ENCODE measurements around the gene PRKCB.

PRKCB gene

DNA sequence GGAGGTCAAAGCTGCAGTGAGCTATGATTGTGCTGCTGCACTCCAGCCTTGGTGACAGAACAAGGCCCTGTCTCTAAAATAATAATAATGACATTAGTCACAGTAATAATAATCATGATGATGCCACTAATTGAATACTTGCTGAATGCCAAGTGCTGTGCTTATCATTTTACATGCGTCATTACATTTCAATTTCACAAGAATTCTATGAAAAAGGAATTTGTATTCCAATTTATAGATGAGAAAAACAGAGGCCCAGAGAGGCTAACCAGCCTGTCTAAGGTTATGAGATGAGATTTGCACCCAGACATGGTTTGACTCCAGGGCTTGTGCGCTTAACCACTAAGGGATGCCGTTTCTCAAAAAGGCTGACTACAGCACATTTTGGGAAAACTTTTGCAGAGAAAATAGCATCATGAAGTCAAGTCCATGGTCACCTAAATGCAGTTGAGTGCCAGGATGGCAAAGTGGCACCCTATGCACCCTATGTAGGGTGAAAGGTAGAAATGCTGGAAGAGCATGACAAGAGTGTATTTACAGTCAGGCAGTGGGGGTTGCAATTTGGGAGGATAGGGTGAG is 276.0 kb downstream of the PRKCB start:
- no peaks in the 10 kb centered on the region for H3K27me3 Mint-ChIP-seq
- peaks cover 34 to 46% of the 10 kb centered on the region in 2 donors for H3K36me3 Mint-ChIP-seq
- DNase-seq (no peak), ATAC-seq (replicated peaks) (no peak)
- peaks cover 0 to 1% of the 10 kb centered on the region in 2 donors for H3K4me1 Mint-ChIP-seq
- H3K4me3 Mint-ChIP-seq = no peak overlapping the region
- H3K9me3 Mint-ChIP-seq = peaks cover 0 to 6% of the 10 kb centered on the region in 2 donors
- peak overlapping the region; percentile 72 for H3K27ac Mint-ChIP-seq

DNA sequence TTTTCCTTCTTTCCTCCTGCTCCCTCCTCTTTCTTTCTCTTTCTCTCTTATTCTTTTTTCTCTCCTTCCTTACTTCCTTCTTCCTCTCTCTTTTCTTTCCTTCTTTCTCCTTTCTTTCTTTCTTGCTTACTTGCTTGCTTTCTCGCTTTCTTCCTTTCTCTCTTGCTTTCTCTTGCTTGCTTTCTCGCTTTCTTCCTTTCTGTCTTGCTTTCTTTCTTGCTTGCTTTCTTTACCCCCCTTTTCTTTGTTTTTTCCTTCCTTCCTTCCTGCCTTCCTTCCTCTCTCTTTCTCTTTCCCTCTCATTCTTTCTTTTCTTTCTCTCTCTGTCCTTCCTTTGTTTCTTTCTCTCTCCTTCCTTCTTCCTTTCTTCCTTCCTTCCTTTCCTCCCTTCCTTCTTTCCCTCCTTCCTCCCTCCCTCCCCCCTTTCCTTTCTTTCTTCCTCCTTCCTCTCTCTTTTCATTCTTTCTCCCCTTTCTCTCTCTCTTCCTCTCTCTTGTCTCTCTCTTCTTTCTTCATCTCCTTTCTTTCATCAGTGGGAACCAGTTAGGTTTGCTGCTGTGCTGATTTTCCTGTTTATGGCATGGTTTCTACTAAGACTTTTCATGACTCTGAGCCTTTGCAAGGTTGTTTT is 277.4 kb downstream of the PRKCB start:
- Mint-ChIP-seq H3K36me3 (peaks cover 27 to 39% of the 10 kb centered on the region in 2 donors), H3K4me3 (no peak overlapping the region)

DNA sequence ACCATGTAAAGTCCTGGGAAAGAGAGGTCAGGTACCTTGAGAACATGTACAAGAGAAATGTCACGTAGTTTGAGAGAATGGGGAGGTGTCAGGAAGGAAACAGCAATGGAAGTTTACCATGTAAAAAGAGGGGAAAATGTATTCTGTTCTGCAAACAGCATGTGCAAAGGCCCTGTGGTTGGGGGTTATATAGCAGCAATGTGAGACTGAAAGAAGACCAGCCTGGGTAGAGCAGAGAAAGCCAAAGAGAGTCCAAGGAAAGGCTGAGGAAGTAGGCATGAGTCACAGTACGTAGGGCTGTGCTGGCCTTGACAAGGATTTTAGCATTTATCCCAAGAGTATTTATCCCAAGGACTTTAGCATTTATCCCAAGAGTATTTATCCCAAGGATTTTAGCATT is 279.1 kb downstream of the PRKCB start:
- Mint-ChIP-seq H3K9me3 (peaks cover 0 to 6% of the 10 kb centered on the region in 2 donors), H3K4me3 (peak overlapping the region in 1 of 2 donors; percentile 33), H3K36me3 (peaks cover 29 to 53% of the 10 kb centered on the region in 2 donors), H3K4me1 (peaks cover 0 to 1% of the 10 kb centered on the region in 2 donors), H3K27me3 (no peaks in the 10 kb centered on the region), H3K27ac (peak overlapping the region; percentile 28)
- peak in 1 of 2 donors; percentile 58 for ATAC-seq (replicated peaks)
- no peak for DNase-seq

More for the DNA sequence above, 277.4 kb downstream of the PRKCB start:
- no peaks in the 10 kb centered on the region for H3K27me3 Mint-ChIP-seq
- H3K9me3 Mint-ChIP-seq = peaks cover 0 to 6% of the 10 kb centered on the region in 2 donors
- peaks cover 0 to 1% of the 10 kb centered on the region in 2 donors for H3K4me1 Mint-ChIP-seq
- DNase-seq = no peak
- no peak for ATAC-seq (replicated peaks)
- peak overlapping the region; percentile 34 for H3K27ac Mint-ChIP-seq

DNA sequence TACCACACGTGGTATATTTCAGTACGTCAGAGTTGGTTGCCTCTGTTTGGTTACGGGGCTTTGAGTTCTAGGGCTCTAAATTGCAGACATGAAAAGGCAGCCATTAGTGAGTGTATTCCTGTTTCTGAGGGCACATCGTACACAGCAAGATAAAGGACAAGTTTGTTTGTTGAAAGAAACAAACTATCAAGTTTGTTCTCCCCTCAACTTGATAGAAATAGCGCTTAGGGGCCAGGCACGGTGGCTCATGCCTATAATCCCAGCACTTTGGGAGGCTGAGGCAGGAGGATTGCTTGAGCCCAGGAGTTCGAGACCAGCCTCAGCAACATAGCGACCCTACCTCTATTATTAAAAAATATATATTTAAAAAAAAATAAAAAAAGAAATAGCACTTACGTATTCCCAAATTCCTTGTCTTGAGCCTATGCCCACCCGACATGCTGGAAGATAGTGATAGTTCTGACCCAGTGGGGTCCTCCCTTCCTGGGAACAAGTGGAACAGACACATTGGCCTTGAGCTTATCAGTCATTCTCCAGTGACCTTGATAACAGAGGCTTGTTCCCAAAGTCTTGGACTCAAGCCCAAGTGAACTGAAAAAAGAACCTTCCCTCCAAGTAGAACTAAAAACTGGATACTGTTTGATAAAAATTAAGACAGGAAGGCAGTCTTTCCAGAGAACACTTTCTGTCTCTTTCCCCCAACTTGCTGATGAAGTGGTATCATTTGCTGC is 280.4 kb downstream of the PRKCB start:
- DNase-seq = no peak
- peaks cover 0 to 6% of the 10 kb centered on the region in 2 donors for H3K9me3 Mint-ChIP-seq
- H3K36me3 Mint-ChIP-seq = peaks cover 38 to 65% of the 10 kb centered on the region in 2 donors
- H3K27ac Mint-ChIP-seq = no peak overlapping the region
- H3K4me3 Mint-ChIP-seq = no peak overlapping the region
- no peak for ATAC-seq (replicated peaks)
- no peaks in the 10 kb centered on the region for H3K27me3 Mint-ChIP-seq
- H3K4me1 Mint-ChIP-seq = peaks cover 0 to 1% of the 10 kb centered on the region in 2 donors

DNA sequence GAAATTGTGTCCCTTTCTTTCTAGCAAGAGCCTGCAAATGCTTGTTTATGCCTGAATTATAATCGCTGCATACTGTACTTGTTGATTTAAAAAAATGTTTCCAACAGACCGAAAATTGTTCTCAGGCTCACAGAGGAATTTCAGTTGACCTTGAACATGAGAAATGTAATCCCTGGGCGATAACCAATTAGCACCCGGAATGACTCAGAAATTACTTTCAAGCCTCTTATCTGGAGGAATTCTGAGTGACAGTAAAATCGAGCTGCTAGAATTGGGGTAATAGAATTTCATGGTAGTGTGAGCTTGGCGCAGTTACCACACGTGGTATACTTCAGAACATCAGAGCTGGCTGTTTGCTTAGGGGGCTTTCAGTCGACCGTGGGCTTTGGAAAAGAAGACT is 281.2 kb downstream of the PRKCB start:
- ATAC-seq (replicated peaks) (no peak), DNase-seq (no peak)
- Mint-ChIP-seq H3K36me3 (peaks cover 43 to 65% of the 10 kb centered on the region in 2 donors), H3K27me3 (no peaks in the 10 kb centered on the region), H3K27ac (no peak overlapping the region), H3K4me3 (no peak overlapping the region), H3K4me1 (peaks cover 1 to 4% of the 10 kb centered on the region in 2 donors), H3K9me3 (peaks cover 3 to 6% of the 10 kb centered on the region in 2 donors)

DNA sequence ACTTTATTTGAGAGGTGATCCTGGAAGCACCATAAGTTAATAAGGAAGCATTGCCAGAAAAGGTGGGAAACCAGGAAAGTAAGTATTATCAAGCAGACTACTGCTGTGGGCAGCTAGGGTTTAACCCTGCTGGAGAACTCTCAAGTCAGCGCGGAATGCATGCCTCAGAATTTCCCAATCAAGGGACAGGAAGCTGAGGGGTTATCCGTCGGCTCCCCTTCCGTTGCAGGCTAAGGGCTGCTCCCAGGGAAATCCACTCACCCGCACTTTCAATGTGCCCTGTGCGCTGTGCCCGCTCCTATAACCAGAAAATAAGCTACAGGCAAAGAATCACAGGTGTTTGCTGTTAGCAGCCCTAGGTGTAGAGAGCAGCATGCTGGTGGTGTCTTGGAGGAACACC is 281.9 kb downstream of the PRKCB start:
- no peak for ATAC-seq (replicated peaks)
- Mint-ChIP-seq H3K27ac (no peak overlapping the region), H3K36me3 (peaks cover 44 to 68% of the 10 kb centered on the region in 2 donors)

DNA sequence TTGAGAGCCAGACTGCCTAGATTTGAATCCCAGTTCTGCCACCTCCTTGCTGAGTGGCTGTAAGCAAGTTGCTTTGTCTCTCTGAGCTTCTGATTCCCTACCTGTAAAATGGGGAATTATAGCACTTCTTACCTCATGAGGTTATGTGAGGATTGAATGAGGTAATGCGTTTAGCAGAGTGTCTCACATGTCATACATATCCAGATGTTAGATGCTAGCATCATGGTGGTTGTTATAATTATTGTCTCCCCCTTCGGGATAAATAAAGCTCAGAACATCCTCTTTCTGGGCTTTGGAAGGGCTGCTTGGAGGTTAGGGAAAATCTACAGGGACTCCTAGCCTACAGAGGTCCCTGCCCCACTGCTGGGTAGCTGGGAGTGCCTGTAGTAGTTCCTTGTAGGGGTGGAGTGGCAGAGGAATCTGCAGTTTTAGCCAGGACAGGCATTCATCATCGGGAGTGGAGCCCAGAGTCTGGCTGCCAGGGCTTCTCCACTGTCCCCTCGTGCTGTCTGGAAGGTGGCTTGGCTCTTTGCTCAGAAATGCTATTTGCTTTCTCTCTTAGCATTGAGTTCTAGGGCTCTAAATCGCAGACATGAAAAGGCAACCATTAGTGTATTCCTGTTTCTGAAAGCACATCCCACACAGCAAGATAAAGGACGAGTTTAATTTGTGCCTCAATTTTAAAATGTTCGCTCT is 282.5 kb downstream of the PRKCB start:
- Mint-ChIP-seq H3K36me3 (peaks cover 41 to 68% of the 10 kb centered on the region in 2 donors), H3K4me1 (peaks cover 1 to 6% of the 10 kb centered on the region in 2 donors), H3K9me3 (peaks cover 3 to 6% of the 10 kb centered on the region in 2 donors)

More for the DNA sequence above, 281.9 kb downstream of the PRKCB start:
- peaks cover 3 to 6% of the 10 kb centered on the region in 2 donors for H3K9me3 Mint-ChIP-seq
- DNase-seq = no peak
- H3K4me3 Mint-ChIP-seq = no peak overlapping the region
- H3K27me3 Mint-ChIP-seq = no peaks in the 10 kb centered on the region
- peaks cover 1 to 6% of the 10 kb centered on the region in 2 donors for H3K4me1 Mint-ChIP-seq

DNA sequence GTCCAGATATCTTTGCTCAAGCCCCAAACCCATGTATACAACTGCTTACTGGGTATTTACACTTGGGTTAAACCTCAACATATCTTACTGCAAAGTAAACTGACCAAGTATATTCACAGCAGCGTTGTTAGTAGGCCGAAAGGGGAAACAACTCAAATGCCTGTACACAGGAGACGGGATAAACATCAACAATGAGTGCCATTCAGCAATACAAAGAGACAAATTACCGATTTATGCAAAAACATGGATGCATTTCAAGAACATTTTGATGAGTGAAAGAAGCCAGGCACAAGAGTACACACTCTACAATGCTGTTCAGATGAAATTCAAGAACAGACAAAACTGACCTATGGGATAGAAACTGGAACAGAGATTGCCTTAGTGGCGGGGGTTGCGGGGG is 284.0 kb downstream of the PRKCB start:
- H3K36me3 Mint-ChIP-seq = peaks cover 42 to 69% of the 10 kb centered on the region in 2 donors
- H3K27ac Mint-ChIP-seq = peak overlapping the region; percentile 47
- ATAC-seq (replicated peaks) (no peak), DNase-seq (no peak)
- H3K9me3 Mint-ChIP-seq = peaks cover 3% of the 10 kb centered on the region in 2 donors
- no peaks in the 10 kb centered on the region for H3K27me3 Mint-ChIP-seq
- H3K4me3 Mint-ChIP-seq = no peak overlapping the region
- H3K4me1 Mint-ChIP-seq = peaks cover 1 to 6% of the 10 kb centered on the region in 2 donors

More for the DNA sequence above, 282.5 kb downstream of the PRKCB start:
- ATAC-seq (replicated peaks) (no peak), DNase-seq (no peak)
- H3K4me3 Mint-ChIP-seq = no peak overlapping the region
- no peaks in the 10 kb centered on the region for H3K27me3 Mint-ChIP-seq
- H3K27ac Mint-ChIP-seq = peak overlapping the region; percentile 20

DNA sequence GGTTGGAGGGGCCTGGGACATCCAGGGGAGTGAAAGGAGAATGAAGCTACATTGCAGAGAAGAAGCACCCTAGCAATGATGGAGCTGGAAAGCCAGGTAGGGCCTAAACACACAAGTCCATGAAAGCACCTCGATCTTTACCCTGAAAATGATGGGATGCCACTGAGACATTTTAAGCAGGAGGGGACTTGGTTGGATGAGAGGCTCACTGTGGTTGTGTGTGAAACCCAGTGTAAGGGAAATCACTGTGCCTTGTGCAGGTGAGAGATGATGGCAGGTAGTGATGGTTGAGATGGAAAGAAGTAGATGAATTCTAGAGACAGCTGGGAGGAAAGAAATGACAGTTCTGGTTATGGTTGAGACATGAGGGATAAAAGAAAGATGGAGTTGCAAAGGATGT is 287.5 kb downstream of the PRKCB start:
- H3K27ac Mint-ChIP-seq = peak overlapping the region; percentile 52
- peaks cover 44 to 78% of the 10 kb centered on the region in 2 donors for H3K36me3 Mint-ChIP-seq
- no peak overlapping the region for H3K4me3 Mint-ChIP-seq
- no peaks in the 10 kb centered on the region for H3K27me3 Mint-ChIP-seq
- no peak for ATAC-seq (replicated peaks)
- DNase-seq = no peak
- peaks cover 0 to 3% of the 10 kb centered on the region in 2 donors for H3K9me3 Mint-ChIP-seq
- H3K4me1 Mint-ChIP-seq = peaks cover 0 to 6% of the 10 kb centered on the region in 2 donors

DNA sequence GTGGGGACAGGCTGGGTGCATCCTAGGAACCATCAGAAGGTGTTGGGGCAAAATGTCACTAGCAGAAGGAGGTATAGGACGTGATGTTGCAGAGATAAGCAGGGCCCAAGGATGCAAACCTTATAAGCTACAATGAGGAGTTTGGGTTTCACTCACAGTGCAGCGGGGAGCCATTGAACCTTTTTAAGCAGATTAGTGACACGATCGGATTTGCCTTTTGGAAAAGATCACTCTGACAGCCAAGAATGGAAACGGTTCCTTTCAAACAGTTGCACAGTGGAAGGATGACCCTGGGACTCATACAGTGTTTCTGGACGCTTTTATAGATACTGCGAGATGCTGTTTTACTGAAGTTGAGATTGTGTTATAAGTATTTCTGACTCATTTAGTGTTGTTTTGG is 288.5 kb downstream of the PRKCB start:
- DNase-seq (no peak), ATAC-seq (replicated peaks) (no peak)
- H3K9me3 Mint-ChIP-seq = peaks cover 0 to 3% of the 10 kb centered on the region in 2 donors
- H3K27me3 Mint-ChIP-seq = no peaks in the 10 kb centered on the region
- H3K4me1 Mint-ChIP-seq = peaks cover 0 to 6% of the 10 kb centered on the region in 2 donors
- H3K27ac Mint-ChIP-seq = peak overlapping the region; percentile 5
- peaks cover 44 to 74% of the 10 kb centered on the region in 2 donors for H3K36me3 Mint-ChIP-seq
- H3K4me3 Mint-ChIP-seq = no peak overlapping the region

DNA sequence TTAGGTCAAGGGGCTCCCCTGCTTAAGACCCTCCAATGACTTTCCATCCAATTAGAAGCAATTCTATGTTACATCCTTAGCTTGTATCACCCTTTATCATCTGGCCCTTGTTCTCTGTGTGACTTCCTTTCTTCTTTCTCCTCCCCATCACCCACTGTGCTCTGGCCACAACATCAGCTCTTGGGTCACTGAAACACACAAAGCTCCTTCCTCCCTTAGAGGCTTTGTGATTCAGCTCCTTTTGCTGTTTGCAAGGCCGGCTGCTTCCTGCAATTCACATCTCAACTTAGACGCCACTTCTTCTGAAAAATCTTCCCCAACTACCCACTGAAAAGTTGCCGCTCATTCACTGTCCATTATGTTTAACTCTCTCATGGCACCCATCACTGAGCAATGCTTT is 289.4 kb downstream of the PRKCB start:
- no peaks in the 10 kb centered on the region for H3K27me3 Mint-ChIP-seq
- H3K27ac Mint-ChIP-seq = peak overlapping the region; percentile 38
- ATAC-seq (replicated peaks) = no peak
- peaks cover 0 to 3% of the 10 kb centered on the region in 2 donors for H3K9me3 Mint-ChIP-seq
- peaks cover 43 to 72% of the 10 kb centered on the region in 2 donors for H3K36me3 Mint-ChIP-seq
- DNase-seq = no peak
- H3K4me3 Mint-ChIP-seq = no peak overlapping the region
- H3K4me1 Mint-ChIP-seq = peaks cover 0 to 6% of the 10 kb centered on the region in 2 donors

DNA sequence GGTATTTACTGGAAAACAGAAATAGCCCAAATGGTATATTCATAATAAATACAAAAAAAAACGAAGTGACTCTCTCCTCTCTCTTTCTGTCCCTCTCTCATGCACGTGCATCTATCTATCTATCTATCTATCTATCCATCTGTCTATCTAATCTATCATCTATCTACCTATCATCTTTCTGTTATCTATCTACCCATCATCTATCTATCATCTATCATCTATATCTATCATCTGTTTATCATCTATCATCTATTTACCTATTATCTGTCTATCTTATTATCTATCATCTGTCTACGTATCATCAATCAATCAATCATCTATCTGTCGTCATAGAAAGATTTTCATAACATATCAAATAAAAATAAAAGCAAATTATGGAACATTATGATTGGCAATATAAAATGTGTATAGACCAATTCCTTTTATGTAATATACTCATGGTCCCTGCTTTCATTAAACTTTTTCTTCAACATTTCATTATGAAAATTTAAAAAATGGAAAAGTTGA is 293.7 kb downstream of the PRKCB start:
- peaks cover 30 to 55% of the 10 kb centered on the region in 2 donors for H3K36me3 Mint-ChIP-seq
- peaks cover 0 to 7% of the 10 kb centered on the region in 2 donors for H3K4me1 Mint-ChIP-seq
- H3K9me3 Mint-ChIP-seq = no peaks in the 10 kb centered on the region
- no peak overlapping the region for H3K27ac Mint-ChIP-seq
- no peak overlapping the region for H3K4me3 Mint-ChIP-seq
- ATAC-seq (replicated peaks) = no peak
- DNase-seq = no peak
- no peaks in the 10 kb centered on the region for H3K27me3 Mint-ChIP-seq

DNA sequence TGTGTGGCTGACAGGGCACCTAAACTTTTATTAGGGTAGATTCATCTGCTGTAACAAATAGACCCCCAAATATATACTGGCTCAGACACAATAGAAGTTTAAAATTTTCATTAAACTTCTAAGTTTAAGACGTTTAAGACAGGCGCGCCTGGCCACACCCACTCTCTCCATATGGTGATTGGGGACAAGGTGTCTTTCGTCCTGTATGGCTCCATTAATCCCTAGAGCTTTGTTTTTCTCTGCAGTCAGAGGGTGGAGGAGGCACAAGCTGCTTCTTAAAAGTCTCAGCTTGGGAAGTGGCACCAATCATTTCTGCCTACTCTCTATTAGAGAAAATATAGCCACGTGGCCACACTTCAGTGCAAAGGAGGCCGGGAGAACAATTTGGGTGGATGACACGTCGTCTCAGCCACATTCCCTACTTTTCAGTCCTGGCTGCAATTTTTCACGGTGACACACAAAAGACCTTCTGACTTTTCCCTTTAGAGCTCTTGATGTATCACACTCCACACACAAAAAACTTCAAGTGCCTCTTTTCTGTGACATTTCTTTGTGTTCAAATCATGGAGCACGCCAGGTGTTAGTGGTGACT is 294.8 kb downstream of the PRKCB start:
- Mint-ChIP-seq H3K4me1 (peaks cover 0 to 7% of the 10 kb centered on the region in 2 donors), H3K36me3 (peaks cover 20 to 44% of the 10 kb centered on the region in 2 donors), H3K9me3 (no peaks in the 10 kb centered on the region), H3K27ac (no peak overlapping the region), H3K27me3 (no peaks in the 10 kb centered on the region), H3K4me3 (no peak overlapping the region)
- no peak for ATAC-seq (replicated peaks)
- no peak for DNase-seq

Data from stimulated activated naive B cell treated with anti-CD40 and anti-IgM and Interleukin-4, amounts not matched to agents 10 μg/mL and 1 μg/mL and 100 μg/mL, for 72 hours (primary cell).